CD4-positive, alpha-beta T cell treated with Interleukin-2 at 100 ng/mL for 4 hours (primary cell): ENCODE measurements around the gene ATP1A2.

Experiments used
- DNase-seq: peaks from one replicate; pipeline ENCODE4 v3.0.0-alpha.2; 2020; ENCODE audit warnings: low spot score

The ATP1A2 gene

DNA sequence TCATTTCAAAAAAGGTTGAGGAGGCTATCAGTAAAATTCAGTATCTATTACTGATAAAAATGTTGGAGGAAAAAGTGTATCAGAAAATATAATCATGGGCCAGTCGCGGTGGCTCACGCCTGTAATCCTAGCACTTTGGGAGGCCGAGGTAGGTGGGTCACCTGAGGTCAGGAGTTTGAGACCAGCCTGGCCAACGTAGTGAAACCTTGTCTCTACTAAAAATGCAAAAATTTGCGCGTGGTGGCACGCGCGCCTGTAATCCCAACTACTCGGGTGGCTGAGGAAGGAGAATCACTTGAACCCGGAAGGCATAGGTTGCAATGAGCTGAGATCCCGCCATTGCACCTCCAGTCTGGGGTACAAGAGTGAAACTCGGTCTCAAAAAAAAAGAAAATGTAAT lies 30.5 kb downstream of the ATP1A2 start:
- no peak for DNase-seq

DNA sequence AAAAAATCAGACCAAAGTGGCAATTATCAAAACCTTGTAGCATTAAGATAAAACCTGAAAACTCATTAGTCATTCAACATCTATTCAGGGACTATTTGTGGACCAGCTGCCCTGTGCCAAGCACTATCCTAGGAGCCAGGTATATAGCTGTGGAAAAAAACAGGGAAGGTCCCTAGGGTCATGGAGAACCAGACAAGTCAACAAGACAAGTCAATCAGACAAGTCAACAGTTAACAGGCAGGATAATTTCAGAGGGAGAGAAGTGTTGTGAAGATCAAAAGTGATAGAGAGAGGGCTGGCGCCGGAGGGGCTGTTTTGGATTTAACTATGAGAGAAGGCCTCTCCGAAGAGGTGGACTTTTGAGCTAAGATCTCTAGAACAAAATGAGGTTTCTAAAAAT lies 32.6 kb downstream of the ATP1A2 start:
- no peak for DNase-seq

DNA sequence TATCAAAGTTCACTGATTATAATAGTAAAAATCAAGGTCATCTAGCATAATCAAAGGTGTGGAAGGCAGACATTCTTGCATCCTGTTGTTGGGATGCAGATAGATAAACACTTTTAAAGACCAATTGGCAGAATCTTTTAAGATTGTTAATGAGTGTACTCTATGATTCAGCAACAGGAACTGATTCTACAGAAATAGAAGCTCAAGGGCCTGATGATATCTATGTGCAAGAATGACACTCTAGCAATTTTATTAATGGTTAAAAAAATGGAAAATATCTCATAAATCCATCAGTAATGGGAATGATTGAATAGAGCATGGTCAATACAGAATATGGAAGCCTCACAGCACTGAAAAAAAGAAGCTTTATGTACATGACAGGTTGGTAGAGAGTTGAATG lies 33.7 kb downstream of the ATP1A2 start:
- no peak for DNase-seq

DNA sequence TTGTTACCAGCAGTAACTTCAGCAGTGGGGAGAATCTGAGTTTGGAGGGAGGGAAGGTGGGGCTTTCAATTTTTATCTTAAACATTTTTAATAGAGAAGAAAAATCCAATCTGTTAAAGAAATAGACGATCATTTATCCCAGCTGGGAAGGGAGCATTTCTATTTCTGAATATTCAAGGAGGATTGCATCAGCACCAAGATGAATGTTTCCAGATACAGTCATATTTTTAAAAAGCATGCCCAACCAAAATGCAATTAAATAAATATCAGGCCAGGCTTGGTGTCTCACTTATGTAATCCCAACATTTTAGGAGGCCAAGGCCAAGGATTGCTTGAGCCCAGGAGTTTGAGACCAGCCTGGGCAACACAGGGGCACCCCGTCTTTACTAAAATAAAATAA lies 34.2 kb downstream of the ATP1A2 start:
- no peak for DNase-seq

DNA sequence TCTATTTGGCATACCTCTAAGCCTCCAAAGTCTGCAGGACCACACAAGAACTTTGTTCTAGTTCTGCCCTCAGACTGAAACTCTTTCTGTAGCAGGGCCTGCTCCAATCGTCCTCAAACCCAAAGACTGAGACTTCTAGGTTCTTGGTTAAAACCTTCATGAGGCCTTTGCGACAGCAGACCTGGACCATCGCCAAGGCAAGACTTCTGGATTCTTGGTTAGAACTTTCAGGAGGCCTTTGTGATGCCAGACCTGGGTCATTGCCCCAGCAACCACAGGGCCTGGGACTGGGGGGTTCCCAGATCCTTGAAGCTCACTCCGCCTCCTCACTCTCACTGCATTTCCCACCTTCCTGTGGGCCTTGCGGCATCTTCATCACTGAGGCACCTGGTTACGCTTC lies 35.7 kb downstream of the ATP1A2 start, which contains the start of gene ATP1A4:
ATP1A4 (plus strand) TSS at position 301 of the 400 bp plus-strand sequence. CDS start 438 bp downstream, outside the sequence.
- DNase-seq, result no peak

DNA sequence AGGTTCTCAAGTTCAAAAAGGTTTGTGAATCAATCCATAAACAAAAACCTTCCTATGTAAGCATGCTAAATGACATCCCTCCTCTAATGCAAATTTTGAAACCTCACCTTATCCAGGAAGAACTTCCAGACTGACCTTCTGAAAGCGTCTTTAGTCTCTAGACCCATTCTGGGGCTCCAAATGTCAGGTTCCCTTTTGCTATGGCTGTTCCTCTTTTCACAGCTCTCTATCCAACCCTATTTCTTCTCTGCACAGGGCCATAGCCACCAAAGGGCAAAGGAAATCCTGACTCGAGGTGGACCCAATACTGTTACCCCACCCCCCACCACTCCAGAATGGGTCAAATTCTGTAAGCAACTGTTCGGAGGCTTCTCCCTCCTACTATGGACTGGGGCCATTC lies 39.2 kb downstream of the ATP1A2 start:
- DNase-seq, result no peak

DNA sequence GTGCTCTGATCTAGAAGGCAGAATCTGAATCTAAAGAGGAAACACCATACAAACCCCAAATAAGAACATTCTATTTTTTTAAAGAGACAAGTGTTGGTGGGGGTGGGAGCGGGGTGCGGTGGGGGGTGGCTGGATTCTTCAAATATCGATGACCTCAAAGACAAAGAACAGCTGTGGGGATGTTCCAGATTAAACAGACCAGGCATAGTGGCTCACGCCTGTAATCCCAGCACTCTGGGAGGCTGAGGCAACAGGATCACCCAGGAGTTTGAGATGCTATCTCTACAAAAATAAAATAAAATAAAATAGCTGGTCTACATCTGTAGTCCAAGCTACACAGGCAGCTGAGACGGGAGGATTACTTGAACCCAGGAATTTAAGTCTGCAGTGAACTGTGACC lies 40.8 kb downstream of the ATP1A2 start:
- DNase-seq, result no peak

DNA sequence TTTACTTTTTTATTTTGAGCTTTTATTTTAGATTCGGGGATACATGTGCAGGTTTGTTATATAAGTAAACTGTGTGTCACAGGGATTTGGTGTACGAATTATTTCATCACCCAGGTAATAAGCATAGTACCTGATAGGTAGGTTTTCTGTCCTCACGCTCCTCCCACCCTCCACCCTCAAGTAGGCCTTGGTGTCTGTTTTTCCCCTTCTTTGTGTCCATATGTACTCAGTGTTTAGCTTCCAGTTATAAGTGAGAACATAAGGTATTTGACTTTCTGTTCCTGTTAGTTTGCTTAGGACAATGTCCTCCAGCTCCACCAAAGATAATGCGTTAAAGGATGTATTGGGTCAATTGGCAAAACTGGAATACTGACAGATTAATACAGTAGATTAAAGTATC lies 41.6 kb downstream of the ATP1A2 start:
- DNase-seq, result no peak

DNA sequence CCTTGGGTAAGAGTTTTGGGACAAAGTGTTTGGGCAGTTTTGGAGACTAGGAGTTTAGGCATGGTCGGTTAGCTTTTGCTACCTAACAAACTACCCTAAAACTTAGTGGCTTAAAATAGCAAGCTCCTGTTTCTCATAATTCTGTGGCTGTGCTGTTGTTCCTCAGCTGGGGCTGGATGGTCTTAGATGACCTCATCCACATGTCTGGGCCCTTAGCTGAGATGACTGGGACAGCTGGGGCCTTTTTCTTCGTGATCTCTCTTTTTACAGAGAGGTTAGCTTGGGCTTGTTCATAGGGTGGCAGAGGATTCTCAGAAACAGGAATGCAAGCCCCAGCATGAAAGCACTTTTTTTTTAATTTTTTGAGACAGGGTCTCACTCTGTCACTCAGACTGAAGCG lies 42.5 kb downstream of the ATP1A2 start:
- DNase-seq, result no peak

DNA sequence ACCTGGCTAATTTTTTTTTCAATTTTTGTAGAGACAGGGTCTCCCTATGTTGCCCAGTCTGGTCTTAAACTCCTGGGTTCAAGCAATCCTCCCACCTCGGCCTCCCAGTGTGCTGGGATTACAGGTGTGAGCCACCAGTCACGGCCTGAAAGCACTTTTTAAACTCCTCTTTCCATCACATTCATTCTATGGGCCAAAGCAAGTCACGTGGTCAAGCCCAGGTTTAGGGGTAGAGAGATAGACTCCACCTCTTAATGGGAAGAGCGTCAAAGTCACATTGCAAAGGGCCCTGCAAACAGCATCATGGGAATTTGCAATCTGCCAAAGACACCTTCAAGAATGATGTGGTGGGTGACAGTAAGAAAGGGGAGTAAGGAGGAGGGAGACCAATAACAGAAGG lies 43.0 kb downstream of the ATP1A2 start:
- DNase-seq, result no peak

DNA sequence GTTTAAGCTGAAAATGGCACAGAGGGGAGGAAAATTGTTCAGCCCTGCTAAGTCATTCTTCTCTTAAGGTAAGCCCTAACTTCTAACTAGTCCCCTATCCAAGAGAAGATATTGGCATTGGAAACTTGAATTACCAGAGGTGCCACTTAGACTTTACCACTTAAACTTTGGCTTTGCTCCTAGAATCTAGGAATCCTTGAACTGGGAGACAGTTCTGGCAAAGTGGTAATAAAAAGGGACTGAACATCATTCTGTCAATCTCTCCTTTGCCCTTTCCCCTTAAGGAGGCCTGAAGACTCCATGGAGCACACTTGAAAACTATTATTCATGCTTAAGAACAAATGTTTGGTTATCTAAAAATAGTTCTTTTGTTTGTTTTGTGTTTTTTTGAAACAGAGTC lies 44.3 kb downstream of the ATP1A2 start:
- DNase-seq, result no peak

DNA sequence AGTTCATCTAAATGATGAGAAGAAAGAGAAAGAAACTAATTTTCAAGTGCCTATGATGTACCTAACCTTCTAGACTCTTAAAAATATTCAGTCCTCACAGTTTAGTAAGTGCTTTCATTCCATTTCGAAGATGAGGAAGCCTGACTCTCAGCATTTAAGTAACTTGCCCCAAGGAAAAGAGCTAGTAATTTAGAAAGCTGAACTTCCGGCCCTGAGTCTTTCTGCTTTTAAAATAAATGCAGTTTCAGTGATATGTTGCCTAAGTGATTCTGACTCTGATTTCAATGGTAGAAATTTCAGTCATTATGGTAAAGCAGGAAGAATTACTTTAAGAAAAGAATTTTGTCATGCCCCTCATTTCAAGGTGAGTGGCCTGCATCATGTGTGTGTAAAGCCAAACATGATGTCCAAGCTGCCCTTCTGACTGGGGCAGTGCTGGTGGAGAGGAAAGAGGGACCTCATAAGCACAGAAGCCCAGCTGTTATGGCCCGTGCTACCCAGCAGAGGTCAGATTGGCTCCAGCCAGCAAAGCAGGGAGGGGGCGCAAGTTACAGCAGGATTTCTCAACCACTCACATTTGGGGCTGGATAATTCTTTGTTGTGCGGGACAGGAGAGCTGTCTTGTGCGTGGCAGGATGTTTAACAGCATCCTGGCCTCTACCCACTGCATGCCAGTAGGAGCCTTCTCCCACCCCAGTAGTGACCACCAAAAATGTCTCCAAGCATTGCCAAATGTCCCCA lies 46.6 kb downstream of the ATP1A2 start:
- no peak for DNase-seq

DNA sequence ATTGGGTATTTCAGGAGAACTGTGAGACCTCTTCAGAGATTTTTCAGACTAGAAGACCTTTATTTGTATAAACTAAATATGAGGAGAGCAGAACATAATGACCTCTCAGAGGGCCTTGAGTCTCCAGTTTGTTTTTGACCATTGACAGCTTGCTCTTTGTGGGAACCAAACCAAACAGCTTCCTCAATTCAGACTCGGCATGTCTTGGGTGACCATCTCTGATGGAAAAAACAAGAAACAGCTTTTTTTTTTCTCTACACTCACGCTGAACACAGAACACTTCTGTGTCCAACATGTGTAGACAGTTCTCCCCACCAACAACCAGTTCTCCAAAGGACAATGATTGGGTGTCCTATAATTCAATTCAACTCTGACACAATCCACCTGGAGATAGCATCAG lies 47.4 kb downstream of the ATP1A2 start:
- DNase-seq, result no peak

DNA sequence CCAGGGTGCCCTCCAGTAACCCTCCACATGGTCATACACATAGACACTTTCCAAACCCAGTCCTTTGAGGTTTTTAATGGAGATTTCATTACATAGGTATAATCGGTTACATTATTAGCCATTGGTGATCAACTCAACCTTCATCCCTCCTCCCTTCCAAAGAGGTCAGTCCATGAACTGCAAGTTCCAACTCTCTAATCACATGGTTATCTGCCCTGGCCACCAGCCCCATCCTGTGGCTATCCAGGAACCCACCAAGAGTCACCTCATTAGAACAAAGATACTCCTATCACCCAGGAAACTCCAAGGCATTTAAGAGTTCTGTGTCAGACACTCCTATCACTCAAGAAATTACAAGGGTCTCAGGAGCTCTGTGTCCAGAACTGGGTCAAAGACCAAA lies 48.1 kb downstream of the ATP1A2 start:
- DNase-seq, result no peak

DNA sequence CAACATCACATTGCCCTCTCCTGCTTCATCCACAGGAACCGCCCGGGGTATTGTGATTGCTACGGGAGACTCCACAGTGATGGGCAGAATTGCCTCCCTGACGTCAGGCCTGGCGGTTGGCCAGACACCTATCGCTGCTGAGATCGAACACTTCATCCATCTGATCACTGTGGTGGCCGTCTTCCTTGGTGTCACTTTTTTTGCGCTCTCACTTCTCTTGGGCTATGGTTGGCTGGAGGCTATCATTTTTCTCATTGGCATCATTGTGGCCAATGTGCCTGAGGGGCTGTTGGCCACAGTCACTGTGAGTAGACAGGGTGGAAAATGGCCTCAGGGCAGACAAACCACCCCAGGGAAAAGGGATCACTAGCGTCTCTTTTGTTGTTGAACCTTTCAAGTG lies 48.6 kb downstream of the ATP1A2 start:
- no peak for DNase-seq

DNA sequence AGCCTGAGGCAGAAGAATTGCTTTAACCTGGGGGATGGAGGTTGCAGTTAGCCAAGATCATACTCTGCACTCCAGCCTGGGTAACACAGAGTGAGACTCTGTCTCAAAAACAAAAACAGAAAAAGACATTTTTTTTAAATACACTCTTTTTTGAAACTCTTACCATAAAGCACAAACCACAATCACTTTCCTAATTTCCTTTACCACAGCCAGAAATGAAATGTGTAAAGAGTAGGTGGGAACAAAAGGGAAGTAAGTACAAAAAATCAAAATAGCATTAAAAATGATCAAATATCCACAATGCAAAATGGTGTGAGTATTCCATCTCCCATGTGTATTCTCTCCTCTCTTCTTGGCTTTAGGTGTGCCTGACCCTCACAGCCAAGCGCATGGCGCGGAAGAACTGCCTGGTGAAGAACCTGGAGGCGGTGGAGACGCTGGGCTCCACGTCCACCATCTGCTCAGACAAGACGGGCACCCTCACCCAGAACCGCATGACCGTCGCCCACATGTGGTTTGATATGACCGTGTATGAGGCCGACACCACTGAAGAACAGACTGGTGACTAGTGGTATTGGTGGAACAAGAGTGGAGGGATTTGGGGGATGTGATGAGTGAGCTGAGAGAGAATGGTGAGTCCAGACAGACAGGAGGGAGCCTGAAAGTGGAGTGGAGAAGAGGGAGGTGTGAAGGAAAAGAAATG lies 50.8 kb downstream of the ATP1A2 start:
- no peak for DNase-seq

DNA sequence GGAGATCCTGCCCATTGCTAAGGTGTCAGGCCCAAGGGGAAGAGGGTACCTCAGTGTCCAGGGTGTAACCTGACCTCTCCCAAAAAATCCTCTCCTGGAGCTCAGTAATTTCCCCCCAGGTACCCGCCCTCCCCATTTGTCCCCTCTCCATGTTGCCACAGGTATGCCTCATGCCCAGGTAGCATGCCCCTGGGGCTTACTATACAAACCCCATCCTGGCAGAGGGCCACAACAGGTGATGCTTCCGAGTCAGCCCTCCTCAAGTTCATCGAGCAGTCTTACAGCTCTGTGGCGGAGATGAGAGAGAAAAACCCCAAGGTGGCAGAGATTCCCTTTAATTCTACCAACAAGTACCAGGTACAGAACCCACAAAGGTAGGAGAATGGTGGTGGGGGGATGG lies 51.5 kb downstream of the ATP1A2 start:
- DNase-seq, result no peak

DNA sequence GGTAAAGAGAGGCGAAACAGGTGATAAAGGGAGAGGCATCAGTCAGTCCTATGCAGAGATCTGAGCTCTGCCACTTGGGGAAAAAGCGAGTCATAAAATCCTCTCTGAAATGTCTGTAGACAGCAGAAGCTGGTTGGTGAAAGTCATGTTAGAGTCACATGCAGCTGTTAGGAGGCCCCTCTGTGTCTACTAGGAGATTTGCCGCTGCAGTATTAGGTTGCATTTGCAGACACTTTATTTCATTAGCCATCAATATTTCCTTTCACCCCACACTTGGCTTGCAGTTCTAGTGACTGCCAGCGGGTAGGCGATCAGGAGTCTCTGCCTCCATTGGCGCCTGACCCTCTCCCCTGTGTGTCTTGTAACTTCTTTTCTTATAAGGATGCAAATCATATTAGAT lies 52.0 kb downstream of the ATP1A2 start:
- DNase-seq, result no peak

DNA sequence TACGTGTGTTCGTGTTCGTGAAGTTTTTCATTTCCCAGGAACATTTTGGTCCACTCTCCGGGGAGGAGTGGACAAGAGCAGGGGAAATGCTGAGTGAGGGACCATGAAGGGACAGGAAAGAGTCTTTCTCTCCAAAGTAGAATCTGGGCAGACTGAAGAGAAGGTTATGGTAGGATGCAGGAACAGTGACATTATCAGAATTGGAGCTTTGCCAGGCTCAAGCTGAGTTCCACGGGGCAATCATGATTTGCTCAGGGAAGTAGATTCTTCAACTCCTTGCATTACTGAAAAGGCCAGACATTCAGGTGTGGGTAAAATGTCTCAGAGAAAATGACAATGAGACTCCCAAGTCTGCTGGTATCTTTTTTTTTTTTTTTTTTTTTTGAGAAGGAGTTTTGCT lies 52.5 kb downstream of the ATP1A2 start:
- DNase-seq, result no peak

DNA sequence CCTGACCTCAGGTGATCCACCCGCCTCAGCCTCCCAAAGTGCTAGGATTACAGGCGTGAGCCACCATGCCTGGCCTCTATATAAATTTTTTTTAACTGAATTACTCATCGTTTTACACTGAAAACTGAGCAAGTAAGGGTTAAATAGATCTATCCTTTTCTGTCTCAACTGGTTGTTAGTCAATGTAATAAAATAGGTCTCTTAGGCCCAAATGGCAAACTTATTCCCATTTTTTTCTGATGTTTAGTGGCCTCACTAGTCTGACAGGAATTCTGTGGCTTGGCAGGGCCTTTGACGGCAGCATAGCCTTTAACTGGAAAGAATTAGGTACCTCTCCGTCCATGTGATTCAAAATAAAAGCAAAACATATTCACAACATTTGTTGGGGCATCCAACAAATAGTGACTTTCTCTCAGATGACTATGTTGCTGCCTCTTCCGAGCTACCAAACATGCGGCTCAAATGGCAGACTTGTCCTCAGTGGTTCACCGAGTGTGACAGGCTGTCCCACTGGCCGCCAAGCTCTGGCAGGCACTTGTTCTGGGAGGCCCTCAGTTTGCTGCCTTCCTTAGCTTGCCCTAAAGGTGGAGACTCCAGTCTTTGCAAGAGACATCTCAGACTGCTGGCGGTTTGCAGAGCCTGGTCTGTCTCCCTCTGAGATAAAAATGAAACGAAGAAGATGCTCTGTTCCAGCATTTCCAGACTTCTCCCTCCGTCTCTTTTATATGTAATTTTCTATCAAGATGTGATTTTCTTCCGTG lies 53.2 kb downstream of the ATP1A2 start:
- no peak for DNase-seq

DNA sequence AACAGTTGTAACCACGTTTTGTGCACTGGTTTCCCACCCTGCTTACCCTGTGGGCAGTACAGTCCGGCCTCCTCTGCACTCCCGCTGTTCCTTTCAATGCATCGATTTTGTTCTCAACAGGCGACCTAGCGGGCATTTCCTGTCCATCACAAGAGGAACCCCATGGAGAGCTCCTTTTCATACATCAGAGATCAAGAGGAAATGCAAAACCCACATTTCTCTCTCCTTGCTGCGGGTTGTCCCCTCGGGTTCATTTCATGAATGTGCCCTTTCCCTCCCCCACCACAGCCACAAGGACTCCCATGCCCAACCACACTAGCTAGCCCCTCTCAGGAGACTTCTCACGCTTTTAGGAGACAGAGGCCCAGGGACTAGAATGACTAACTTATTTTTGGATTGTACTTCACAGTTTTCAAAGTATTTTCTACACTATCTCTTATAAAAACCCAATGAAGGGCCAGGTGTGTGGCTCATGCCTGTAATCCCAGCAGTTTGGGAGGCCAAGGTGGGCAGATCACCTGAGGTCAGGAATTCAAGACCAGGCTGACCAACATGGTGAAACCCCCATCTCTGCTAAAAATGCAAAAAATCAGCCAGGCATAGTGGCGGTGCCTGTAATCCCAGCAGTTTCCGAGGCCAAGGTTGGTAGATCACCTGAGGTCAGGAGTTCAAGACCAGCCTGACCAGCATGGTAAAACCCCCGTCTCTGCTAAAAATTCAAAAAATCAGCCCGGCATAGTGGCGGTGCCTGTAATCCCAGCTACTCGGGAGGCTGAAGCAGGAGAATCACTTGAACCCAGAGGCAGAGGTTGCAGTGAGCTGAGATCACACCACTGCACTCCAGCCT lies 54.2 kb downstream of the ATP1A2 start:
- DNase-seq, result no peak

DNA sequence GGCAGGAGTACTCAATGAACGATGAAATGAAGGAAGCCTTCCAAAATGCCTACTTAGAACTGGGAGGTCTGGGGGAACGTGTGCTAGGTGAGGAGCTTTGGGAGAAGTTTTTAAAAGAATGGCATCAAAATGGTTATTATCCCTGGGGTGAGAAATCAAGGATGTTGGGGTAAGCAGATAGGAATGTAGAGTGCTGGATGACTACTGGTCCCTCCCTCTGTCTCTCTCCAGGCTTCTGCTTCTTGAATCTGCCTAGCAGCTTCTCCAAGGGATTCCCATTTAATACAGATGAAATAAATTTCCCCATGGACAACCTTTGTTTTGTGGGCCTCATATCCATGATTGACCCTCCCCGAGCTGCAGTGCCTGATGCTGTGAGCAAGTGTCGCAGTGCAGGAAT lies 55.8 kb downstream of the ATP1A2 start:
- no peak for DNase-seq
